ENCODE measurements around the gene PMM1.

- TF ChIP-seq CTCF (IDR thresholded peaks at IDR 0.05) (peak; percentile 64 to 80 (median 74)), POLR2A (IDR thresholded peaks at IDR 0.05) (no peak)
Measured at GRCh38 chr22:41596776-41597634, 7.4 kb upstream of the PMM1 start.
